HG02763 (cell line): Measurements from ENCODE around the gene SLC10A7.

Source experiments
- ATAC-seq: cut with Tn5 transposase; IDR thresholded peaks from one replicate; pipeline ENCODE4 v1.9.1; 2021; ENCODE audit warnings: mild to moderate bottlenecking, moderate library complexity; ENCODE audit not compliant: unreplicated experiment

Gene SLC10A7

GRCh38 chr4:146315184-146315583, 206.6 kb downstream of the SLC10A7 start:
- ATAC-seq: no peak

- ATAC-seq: no peak
Observed at GRCh38 chr4:146311238-146311970, 210.3 kb downstream of the SLC10A7 start.

DNA sequence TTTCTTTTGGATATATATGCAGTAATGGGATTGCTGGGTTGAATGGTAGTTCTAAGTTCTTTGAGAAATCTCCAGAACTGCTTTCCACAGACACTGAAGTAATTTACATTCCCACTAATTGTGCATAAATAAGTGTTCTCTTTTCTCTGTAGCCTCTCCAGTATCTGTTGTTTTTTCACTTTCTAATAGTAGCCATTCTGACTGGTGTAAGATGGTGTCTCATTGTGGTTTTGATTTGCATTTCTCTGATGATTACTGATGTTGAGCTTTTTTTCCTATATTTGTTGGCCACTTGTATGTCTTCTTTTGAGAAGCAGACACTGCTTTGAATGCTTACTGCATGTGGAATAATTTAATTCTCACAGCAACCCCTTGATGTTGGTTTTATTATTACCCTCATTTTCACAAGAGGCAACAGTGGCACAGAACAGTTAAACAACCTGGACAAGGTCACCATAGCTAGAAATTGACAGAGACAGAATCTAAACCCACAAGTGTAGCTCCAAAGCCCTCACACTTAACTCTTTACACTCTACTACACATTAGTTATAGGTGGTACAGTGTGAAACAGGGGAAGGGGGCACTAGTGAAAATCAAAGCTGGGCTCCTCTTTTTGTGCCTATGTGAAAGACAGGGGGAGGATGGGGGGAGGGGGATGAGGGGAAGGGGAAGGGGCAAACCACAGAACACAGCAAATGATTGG, 211.3 kb downstream of the SLC10A7 start:
- ATAC-seq: peak; percentile 89

- no peak for ATAC-seq
Observed at GRCh38 chr4:146308951-146309350, 212.8 kb downstream of the SLC10A7 start.

- ATAC-seq: no peak
Observed at GRCh38 chr4:146302822-146303221, 218.9 kb downstream of the SLC10A7 start.

- no peak for ATAC-seq
Observed at GRCh38 chr4:146299607-146300006, 222.1 kb downstream of the SLC10A7 start.

GRCh38 chr4:146294776-146295175, 227.0 kb downstream of the SLC10A7 start:
- no peak for ATAC-seq

- ATAC-seq: no peak
Observed at GRCh38 chr4:146292508-146292907, 229.2 kb downstream of the SLC10A7 start.

- ATAC-seq: no peak
Observed at GRCh38 chr4:146291313-146291712, 230.4 kb downstream of the SLC10A7 start.

GRCh38 chr4:146288193-146288592, 233.5 kb downstream of the SLC10A7 start:
- no peak for ATAC-seq

DNA sequence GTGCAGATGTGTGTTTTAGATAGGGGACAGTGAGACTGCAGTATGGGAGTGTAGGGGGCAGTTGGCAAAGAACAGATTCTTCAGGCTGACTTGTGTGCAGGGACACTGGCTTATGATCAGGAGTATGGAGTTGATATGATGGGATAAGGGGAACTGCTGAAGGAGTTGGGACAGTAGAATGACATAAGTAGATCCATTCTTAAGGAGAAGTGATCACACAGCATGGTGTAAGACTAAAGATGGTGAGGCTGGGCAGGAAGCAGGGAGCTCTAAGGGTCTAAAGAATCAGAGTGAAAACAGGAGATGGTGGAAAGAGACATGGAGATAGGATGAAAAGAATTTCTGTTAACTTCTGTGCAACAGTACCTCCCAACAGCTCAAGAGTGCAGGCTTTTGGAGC, 236.7 kb downstream of the SLC10A7 start:
- no peak for ATAC-seq

GRCh38 chr4:146283758-146284651, 237.7 kb downstream of the SLC10A7 start:
- ATAC-seq: no peak

DNA sequence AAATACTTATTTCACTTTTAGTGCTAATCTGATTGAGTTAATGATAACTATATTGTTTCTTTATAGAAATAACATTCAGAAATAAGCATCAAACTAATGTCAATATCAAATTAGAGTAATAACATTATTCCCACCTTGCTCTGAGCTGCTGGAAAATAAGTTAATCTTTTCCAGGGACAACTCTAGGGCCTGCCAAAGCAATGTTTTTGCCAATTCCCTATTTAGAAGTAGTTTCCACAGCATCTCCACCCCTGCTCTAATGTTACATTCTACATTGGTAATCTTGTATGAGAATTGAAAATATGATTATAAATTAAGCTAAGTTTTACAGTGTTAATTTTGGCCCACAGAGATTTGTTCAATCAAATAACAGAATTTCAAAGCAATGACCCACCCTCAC, 239.1 kb downstream of the SLC10A7 start:
- ATAC-seq: no peak

DNA sequence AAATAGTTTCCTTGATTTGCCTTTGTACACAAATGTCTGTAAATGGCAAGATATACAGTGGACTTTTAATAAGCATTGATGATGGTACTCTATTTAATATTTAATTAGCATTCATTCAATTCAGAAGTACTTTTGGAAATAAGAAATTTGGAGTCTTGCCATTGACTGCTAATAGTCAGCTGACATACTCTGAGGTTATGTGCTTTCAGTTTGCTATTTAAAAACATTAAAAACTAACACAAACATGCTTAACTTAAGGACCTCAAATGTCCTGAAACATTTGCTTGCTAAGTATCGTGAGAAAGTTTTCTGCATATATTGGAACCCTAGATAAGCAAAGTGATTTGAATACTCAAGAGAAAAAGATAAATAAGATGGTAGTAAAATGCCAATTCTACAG, 242.8 kb downstream of the SLC10A7 start:
- no peak for ATAC-seq

- no peak for ATAC-seq
Observed at GRCh38 chr4:146275370-146275769, 246.4 kb downstream of the SLC10A7 start.

- ATAC-seq: no peak
Observed at GRCh38 chr4:146274774-146275173, 247.0 kb downstream of the SLC10A7 start.

- peak; percentile 63 for ATAC-seq
Observed at GRCh38 chr4:146273204-146273901, 248.4 kb downstream of the SLC10A7 start.

DNA sequence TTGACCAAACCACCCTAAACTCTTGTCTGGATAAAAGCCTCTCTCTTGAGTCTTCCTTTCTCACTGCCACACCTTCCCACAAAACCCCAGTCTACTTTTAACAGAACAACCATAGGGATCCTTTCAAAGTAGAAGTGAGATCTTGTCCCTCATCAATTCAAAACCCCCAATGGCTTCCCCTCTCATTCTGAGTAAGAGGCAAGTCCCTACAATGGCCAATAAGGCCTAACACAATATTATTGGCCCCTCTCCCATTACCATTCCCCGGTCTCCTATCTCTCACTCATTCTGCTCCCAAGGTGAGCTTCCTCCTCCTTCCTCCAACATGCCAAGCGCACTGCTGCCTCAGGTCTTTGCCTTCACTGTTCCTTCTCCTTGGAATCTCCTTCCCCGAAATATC, 250.3 kb downstream of the SLC10A7 start:
- no peak for ATAC-seq

GRCh38 chr4:146269228-146269653, 252.5 kb downstream of the SLC10A7 start:
- peak; percentile 52 for ATAC-seq

DNA sequence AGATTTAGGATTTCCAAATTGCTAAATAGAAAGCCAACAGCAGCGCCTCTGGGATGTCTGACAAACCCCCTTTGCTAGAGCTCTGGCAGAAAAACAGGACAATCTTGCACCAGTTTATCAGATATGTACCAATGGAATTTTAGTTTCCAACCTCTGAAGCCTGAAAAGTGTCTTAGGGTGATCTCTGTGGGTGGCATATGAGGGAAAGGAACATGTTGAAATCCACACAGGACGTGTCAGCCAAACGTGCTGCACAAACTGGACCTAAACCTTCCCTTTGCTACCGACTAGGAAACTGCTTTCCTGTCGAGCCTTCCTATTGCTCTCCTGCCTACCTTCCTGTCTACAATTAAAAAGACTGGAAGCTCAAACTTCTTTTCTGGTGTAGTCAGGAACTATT, 253.9 kb downstream of the SLC10A7 start:
- no peak for ATAC-seq

DNA sequence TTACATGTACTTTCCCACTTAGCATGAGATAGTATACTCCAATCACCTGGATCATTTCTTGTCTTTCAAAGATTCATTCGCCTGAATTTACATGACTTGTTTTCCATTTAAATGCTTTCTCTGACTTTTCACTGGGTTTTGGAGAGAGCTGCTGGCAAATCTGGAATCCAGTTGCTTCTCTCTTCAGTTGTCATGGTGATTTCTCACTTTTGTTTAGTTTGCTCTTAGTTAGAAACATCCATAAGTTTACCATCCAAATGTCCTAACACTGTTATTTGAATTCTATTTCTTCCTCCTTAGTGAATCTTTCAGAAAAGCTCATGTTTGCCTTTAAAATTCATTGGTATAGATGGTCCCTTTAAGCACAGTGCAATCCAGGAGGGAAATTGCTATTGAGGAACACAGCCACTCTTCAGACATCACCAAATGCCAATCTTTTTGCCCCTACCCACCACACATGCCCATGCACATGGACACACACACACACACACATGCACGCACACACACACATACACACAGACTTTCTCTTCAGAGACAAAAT, 255.7 kb downstream of the SLC10A7 start:
- ATAC-seq: no peak
